HFF-Myc (cell line): ENCODE measurements around the gene SORBS2.
"Not testable (repeated sequence)": the region's sequence is repeated elsewhere in the genome, so short reads cannot be mapped to it uniquely, and the experiment has no call there.

Experiments
- DNase-seq: peaks from one replicate; pipeline ENCODE4 v3.0.0-alpha.2; 2011; ENCODE audit warnings: low read depth; ENCODE audit errors: extremely low read depth
- H3K4me3 ChIP-seq: replicated peaks from 2 replicates; pipeline ENCODE4 v1.5.1; 2011; ENCODE audit warnings: low read depth, mild to moderate bottlenecking, control low read depth, low read length
- CTCF ChIP-seq: IDR thresholded peaks from 2 replicates; pipeline ENCODE4 v1.5.1; 2012; ENCODE audit warnings: mild to moderate bottlenecking, low read depth, low read length, control low read depth; ENCODE audit errors: missing control alignments

SORBS2 gene

DNA sequence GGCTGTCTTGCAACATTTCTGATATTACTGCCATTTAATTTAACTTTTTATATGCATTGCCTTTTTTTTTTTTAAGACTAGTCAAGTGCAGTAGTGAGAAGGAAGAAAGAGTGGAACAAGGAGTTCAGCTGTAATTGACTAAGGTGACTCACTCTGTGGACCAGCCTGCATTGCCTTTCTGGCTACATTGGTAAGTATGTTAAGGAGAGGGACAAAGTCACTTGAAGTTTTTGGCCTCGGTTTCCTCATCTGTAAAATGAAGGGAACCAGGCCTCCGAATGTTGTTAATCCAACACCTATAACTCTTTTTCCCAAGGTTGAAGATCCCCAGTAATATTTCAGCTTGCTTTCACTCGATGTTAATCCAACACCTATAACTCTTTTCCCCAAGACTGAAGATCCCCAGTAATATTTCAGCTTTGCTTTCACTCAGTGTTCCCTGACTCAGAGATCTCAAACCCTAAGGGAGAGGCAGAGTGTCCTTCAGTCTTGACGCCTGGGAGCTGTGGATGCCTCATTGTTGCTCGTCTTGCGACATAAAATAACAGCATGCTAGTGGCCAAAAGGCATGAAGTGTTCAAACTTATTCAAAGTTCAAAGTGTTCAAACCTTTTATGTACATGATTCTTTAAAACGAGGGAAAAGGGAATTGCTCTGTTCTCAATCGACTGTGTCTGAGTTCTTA is 102.0 kb downstream of the SORBS2 start:
- H3K4me3 ChIP-seq, result no peak overlapping the region
- TF ChIP-seq CTCF, result no peak
- no peak for DNase-seq

DNA sequence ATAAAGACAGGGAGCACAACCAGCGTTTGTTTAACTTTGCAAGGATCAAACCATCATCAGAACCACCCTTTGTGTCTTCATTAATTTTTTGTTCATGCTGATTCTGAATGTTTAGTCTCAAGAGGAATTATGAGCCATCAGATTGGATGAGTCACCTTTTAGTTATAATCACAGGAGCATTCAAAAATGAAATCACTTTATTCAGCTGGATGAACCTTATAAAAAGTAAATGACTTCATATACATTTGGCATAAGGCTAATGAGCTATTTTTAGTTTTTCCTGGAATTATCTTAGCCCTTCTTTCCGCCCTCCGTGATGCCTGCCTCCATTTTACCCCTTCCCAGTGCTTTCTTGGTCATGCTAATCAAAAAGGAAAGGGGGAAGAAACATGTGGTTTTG is 103.6 kb downstream of the SORBS2 start:
- H3K4me3 ChIP-seq, result no peak overlapping the region
- no peak for TF ChIP-seq CTCF
- no peak for DNase-seq

GRCh38 chr4:185707622-185708021 is 104.4 kb downstream of the SORBS2 start:
- DNase-seq, H3K4me3 ChIP-seq: not testable (repeated sequence)

DNA sequence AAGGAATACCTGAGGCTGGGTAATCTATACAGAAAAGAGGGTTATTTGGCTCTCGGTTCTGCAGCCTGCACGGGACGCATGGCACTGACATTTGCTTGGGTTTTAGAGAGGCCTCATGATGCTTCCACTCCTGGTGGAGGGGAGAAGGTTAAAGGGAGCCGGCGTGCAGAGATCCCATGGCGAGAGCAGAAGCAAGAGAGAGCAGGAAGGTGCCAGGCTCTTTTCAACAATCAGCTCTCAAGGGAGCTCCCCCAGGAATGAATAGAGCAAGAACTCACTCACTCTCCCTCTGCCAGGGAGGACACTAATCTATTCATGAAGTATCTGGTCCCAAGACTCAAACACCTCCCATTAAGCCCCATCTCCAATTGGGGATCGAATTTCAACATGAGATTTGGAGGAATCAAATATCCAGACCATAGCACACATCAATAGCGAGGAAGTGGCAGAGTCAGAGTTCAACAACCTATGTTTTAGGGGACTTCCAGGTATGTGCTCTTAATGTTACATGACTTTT is 109.8 kb downstream of the SORBS2 start:
- TF ChIP-seq CTCF, result no peak
- no peak for DNase-seq
- H3K4me3 ChIP-seq, result no peak overlapping the region

DNA sequence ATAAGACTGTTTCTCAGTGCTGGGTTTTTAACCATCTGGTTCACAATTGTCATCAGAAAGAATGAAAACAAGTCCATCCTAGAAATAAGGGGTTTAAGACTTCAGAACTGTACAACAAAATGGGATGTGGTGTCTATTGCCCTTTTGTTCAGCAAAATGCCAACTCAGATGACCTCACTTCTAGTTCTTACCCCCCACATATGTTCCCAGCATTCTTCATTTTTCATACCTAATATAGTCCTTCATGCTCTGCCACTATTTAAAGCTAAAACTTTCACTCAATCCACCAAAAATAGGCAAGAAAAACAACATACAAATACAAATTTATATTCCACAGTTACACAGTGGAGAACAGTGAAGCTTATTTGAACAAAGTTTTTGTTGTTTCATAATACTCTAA is 111.4 kb downstream of the SORBS2 start:
- H3K4me3 ChIP-seq, result no peak overlapping the region
- no peak for DNase-seq
- no peak for TF ChIP-seq CTCF

DNA sequence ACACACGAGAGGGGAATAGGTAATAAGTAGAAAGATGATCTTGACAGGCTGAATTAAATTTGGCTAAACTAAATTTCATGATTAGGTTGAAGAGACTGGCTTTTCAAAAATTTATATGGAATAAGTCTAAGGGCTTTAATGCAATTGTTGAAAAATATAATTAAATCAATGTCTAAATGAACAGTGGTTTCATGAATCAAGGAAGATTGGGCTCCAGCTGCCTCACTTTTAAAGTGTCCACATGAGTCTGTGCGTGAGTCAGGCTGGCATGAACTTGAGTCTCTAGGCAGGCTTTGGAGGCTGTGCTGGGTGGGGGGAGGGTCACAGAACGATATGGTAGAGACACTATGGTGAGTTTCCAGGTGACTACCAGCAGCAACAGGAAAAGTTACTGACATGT is 111.9 kb downstream of the SORBS2 start:
- H3K4me3 ChIP-seq, result no peak overlapping the region
- DNase-seq, result no peak
- no peak for TF ChIP-seq CTCF

- no peak for TF ChIP-seq CTCF
- no peak for DNase-seq
- no peak overlapping the region for H3K4me3 ChIP-seq
Measured at GRCh38 chr4:185697488-185697887, 114.5 kb downstream of the SORBS2 start.
